Neural cell (in vitro differentiated cells): ENCODE measurements around the gene HS6ST3.

ENCODE experiments used
- CTCF ChIP-seq: fragments of 450-650 bp; IDR thresholded peaks from 2 replicates; pipeline ENCODE4 v1.5.1; 2014; ENCODE audit warnings: antibody characterized with exemption, mild to moderate bottlenecking, moderate library complexity; ENCODE audit not compliant: poor library complexity, severe bottlenecking
- EZH2 ChIP-seq: fragments of 200-600, 300-800 bp; shearing (Covaris generic), sonication (generic); IDR thresholded peaks from 2 replicates; pipeline ENCODE4 v1.6.1; 2014; ENCODE audit warnings: antibody characterized with exemption, low read length, borderline replicate concordance, mild to moderate bottlenecking; ENCODE audit not compliant: insufficient read depth, poor library complexity, severe bottlenecking
- MXI1 ChIP-seq: fragments of 450-650 bp; conservative IDR thresholded peaks from 2 replicates; pipeline ENCODE4 v1.6.1; 2014; ENCODE audit warnings: antibody characterized with exemption, mild to moderate bottlenecking; ENCODE audit not compliant: poor library complexity, severe bottlenecking
- POLR2AphosphoS5 ChIP-seq: IDR thresholded peaks from 2 replicates; pipeline ENCODE4 v1.6.1; 2012
- RAD21 ChIP-seq: fragments of 450-650 bp; conservative IDR thresholded peaks from 2 replicates; pipeline ENCODE4 v1.6.1; 2014; ENCODE audit warnings: antibody characterized with exemption, mild to moderate bottlenecking, moderate library complexity
- REST ChIP-seq: IDR thresholded peaks from 2 replicates; pipeline ENCODE4 v1.6.1; 2012; ENCODE audit warnings: borderline replicate concordance

GRCh38 chr13:96684907-96685306 is 595.0 kb downstream of the HS6ST3 start:
- TF ChIP-seq RAD21 (no peak), CTCF (no peak), POLR2AphosphoS5 (no peak), REST (no peak), EZH2 (no peak), MXI1 (no peak)
